NCI-H2107 (cell line): Measurements from ENCODE around the gene GRK4.
"Not testable (repeated sequence)": the region's sequence is repeated elsewhere in the genome, so short reads cannot be mapped to it uniquely, and the experiment has no call there.

Source experiments
- DNase-seq: peaks from one replicate; lab custom pipeline; 2025; lab: John Stamatoyannopoulos, UW

The GRK4 gene

DNA sequence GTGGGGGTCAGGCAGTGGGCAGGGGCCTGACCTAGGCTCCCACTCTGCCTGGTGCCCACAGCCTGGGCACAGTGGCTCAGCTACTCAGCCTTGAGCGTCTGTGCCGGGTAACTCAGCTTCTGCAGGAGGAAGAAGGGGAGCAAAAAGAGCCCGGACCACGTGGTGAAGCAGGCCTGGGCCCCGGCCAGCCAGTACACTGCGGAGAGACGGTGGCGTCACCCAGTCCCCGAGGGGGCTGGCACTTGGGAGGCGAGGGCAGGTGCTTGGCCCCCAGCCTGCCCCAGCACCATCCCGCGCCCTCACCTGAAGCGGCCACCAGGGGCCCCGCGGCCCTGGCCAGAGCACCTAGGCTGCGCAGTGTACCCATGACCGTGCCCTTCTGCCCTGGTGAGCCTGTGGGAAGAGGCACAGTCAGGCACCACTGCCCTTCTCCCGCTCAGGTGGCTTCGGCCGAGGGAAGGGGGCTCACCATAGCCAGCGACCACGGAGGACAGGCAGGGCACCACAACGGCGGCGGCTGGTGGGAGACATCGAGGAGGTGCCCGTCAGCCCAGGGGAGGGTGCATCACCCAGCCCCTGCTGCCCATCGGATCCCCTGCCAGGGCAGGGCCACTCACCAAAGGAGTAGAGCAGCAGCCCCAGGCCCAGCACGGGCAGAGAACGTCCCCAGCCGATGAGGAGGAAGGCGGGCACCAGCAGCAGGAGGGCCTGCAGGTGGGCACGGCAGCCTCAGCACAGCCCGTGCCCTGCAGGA is 32.4 kb upstream of the GRK4 start:
- peak; percentile 43 for DNase-seq

GRCh38 chr4:2931512-2932301 is 31.7 kb upstream of the GRK4 start:
- no peak for DNase-seq

DNA sequence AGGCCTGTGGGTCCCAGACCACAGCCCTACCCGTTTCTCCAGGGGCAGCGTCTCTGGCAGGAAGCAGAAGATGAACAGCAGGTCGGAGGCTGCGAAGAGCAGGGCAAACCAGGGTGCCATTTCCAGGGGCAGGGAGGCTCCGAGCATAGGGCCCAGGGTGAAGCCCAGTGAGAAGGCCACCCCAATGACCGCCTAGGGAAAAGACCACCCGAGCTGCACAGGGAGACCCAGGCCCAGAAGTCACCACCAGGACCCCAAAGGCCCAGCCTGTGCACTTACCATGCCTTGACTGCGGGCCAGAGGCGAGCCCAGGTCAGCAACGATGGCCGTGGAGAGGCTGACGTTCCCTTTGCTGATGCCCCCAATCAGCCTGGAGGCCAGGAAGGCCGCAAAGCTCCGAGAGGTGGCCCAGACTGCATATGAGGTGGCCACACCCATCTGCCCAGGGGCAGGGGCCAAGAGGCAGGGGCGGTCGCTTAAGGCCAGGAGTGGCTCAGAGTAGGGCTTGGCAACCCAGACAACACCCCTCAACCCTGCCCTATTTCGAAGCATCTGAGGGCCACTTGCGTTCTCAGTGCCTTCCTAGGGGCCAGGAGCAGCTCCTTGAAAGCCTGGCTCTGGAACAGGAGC is 30.9 kb upstream of the GRK4 start:
- DNase-seq = no peak

DNA sequence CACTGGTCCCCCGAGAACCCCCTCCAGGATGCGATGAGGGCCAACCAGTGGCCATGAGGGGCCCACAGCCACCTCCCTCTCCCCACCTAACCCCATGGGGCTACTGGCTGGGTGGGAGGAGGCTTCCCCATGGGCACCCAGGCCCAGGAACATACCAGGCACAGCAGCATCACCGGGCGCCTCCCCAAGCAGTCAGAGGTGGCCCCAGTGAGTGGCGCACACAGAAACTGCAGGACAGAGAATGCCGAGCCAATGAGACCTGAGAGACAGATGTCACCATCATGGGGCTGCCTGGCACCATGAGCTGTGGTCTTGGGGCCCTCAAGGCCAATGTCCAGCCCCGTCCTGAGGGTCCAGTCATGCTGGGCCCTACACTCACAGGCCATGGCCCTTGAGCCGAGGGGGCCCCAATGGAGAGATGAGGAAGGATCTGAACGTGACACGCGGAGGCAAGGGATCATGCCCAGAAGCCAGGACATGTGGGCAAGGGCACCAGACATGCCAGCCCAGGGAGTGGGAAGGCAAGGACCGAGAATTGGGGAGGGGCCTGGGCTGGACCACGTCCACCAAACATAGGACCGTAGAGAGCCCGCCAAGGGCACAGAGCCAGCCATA is 30.3 kb upstream of the GRK4 start:
- no peak for DNase-seq

DNA sequence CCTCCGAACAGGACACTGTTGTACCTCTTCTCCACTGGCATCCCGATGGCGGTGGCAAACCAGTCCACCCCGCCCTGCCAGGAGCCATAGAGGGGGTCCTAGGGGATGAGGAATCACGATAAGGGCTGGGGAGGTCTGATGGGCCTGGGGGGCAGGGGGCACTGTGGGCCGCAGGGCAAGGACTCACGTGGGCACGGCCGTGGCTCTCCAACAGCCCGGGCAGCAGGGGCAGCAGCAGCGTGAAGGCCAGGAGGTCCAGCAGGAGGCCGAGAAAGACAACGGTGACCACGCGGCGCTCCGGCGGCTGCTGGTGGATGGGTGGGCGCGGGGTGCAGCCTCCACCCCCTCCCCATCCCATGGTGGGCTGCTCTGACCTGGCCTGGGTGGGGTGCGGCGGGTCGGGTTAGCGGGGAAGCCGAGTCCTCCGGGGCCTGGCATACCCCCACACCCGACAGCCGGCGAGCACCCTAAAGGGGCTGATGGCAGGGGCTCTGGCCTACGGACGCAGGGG is 29.8 kb upstream of the GRK4 start:
- no peak for DNase-seq

DNA sequence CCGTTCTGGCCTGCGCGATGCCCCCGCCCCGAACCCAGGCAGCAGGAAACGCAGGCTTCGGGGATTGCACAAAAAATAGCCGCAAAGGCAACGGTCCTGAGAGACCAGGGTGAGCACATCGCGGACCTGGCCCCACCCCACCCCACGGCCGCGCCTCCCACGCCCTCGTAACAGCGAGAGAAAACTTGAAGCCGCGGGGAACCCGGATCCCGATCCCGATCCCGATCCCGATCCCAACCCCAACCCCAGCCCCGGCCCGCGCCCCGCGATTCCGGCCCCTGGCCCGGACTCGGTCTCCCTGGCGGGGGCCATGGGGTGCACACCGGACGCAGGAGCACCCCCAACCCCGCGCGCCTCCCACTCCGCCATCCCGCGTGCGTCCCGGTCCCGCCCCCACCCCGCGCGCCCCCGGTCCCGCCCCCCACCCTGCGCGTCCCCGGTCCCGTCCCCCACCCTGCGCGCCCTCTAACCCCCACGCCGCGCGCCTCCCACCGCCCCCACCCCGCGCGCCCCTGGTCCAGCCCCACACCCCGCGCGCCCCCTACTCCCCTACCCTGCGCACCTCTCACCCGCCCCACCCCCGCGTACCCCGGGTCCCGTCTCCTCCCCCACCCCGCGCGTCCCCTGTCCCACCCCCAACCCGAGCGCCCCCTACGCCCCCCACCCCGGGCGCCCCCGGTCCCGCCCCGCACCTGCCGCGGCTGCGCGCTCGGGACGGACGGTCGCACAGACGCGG is 29.1 kb upstream of the GRK4 start:
- no peak for DNase-seq

DNA sequence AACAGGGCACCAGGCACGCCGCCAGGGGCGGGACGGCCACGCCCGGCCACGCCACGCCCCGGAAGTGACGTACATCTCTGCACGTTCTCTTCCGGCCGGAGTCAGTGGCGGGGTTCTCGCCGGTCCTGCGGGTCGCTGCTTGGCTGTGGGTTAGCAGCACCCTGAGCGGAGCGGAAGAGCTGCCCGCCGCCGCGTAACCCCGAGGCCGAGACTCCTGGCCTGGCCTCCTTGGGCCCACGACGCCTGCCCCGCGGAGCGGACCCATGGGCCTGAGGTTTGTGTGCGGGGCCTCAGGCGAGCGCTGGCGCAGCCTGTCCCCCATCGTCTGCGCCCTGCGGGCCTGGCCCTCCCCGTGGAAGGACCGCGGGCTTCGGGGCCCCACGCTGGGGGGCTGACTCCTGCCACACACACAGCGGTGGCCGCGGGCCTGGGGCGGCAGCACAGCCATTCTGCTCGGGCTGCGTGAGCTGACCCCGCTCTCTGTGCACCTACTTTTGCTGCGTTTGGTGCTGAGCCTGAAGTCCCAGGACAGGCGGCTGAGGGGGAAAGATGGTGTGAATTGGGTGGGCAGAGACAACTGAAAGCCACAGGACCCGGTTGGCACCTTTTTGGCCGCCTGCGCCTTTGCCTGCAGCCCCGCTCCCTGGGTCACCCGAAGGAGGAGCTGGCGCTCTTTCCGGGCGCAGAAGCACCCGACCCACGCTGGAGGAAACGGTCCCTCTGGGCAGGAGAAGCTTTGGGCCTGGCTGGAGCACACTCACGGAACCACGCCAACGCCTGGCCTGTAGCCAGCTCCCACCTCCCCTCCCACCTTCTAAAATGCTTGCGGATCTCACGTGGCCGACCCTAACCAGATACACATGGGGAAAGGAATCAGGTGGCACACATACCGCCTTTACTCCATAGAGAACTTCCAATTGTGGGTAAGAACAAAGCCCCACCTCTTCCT is 28.3 kb upstream of the GRK4 start:
- DNase-seq = peak; percentile 74

- DNase-seq = no peak
These were observed 27.3 kb upstream of the GRK4 start for GRCh38 chr4:2935762-2936743.

DNA sequence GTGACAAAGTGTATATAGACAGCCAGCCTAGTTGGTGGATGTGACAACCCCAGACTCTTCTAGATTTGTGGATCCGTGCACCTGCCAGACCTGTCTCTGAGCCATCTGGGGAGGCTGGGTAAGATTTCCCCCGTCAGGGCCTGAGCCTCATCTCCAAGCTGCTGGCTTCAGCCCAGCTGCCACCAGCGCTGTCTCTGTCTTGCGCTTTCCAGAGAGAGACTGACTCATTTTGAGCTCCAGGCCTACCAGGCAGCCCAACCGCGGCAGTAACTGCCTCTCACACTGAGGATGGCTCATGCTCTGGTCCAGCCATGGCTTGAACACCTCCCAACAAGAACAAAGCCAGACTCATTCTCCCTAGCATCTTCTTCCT is 26.6 kb upstream of the GRK4 start:
- DNase-seq = no peak

GRCh38 chr4:2937146-2937857 is 26.1 kb upstream of the GRK4 start:
- DNase-seq = peak; percentile 26

DNA sequence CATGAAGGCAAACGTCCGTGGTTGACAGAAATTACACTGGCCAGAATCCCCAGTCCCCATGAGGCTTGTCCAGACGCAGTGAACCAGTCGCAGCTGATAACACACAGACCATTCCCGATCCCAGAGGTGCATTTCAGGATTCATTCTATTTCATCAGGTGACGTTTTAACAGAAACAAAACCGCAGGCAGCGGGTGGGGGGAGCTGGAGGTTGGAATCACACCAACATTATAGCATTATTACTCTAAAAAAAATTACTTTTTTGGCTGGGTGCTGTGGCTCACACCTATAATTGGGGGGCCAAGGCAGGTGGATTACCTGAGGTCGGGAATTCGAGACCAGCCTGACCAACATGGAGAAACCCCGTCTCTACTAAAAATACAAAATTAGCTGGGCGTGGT is 25.4 kb upstream of the GRK4 start:
- DNase-seq = no peak

DNA sequence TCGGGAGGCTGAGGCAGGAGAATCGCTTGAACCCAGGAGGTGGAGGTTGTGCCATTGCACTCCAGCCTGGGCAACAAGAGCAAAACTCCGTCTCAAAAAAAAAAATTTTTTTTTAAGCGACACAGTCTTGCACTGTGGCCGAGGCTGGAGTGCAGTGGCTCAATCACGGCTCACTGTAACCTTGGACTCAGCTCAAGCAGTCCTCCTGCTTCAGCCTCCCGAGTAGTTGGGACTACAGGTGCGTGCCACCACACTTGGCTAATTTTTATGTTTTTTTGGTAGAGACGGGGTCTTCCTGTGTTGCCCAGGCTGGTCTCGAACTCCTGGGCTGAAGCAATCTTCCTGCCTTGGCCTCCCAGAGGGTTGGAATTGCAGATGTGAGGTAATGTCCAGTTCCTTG is 25.0 kb upstream of the GRK4 start:
- DNase-seq = not testable (repeated sequence)

DNA sequence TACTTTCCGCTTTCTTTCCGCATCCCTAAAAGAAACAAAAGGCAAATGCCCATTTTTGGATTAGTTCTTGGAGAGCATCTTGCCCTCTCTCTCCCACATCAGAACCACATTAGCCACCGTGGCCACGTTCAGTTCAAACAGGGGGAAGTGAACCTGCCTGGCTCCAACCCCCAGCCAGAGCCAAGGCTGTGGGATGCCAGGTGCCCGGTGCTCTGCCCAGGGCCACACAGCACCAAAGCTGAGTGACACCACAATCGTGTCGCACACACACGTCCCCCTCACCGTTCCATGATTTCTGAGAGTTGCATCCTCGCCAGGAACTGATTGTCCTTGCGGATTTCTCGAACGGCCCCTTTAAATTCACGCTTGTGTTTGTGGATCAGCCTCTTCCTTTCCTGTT is 24.5 kb upstream of the GRK4 start:
- no peak for DNase-seq

DNA sequence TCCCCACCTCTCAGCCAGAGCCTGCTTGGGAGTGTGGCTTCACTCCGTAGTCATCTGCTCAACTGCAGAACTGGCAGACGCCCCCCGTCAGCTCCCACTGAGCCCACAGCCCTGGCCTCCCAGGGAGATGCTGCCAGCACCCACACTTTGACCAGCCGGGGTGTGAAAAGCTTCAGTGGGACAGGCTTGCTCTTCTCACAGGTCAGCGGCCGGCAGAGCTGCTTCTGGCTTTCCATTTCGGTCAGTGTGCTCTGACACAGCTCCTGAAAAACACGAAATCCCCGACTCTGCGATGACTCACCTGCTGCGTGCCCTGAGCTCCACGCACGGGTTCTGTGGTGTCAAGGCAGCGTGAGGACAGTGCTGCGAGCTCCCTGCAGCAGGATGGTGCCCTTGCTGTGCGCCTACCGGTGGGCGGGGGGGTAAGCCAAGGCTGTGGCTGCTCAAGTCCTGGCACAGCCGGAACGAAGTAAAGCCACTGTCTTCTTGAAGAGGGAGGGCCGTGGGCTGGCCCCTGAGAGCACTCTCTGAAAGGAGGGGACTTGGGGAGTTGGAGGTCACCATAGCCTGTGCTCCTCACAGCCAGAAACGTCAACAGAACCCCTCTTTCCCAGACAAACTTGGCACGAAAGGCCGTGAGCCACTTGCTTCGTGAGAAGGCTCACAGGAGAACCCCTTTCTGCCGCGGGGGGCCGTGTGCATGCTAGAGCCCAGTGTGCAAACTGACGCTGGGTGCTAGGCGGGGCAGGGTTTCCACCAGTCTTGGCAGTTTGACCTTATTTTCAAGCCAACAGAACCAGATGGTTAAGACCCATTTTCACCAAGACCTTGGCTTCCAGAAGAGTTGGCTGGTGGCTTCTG is 23.8 kb upstream of the GRK4 start:
- DNase-seq = no peak

- no peak for DNase-seq
These were observed 22.9 kb upstream of the GRK4 start for GRCh38 chr4:2940267-2941137.

- no peak for DNase-seq
These were observed 22.0 kb upstream of the GRK4 start for GRCh38 chr4:2941138-2942036.
